ENCODE measurements around the gene THRB. TPM values are rescaled to one million over a fixed set of nuclear protein-coding genes. Genes with fewer than 3 reads are reported as not detected.
A peak's percentile ranks its signal among the peaks of the same experiment; 100 is the strongest.

THRB gene
- total and polyA plus RNA-seq, 4 experiments from 2014 or later = 0.03 TPM; not detected in 3

DNA sequence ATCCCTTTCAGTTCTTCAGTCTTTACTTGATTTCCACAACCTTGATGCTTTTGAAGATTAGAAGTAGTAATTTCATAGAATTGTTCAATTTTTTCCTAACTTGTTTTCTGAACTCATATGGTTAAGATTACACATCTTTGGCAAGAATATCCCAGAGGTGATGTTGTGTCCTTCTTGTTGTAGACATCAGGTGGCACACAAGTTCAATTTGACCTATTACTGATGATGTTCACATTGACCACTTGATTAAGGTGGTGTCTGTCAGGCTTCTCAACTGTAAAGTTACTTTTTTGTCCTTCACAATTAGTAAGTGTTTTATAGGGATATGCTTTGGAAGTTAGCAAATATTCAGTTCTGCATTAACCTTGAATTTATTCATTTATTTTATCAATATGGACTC lies 34.6 kb upstream of the THRB start:
- CTCF ChIA-PET (ENCODE audit: partially characterized antibody) = no interaction called here
- Mint-ChIP-seq H3K9me3 (peaks cover 0 to 14% (median 2%) of the 10 kb centered on the region in 8 donors), H3K4me3 (no peak overlapping the region), H3K27ac (no peak overlapping the region), H3K4me1 (no peaks in the 10 kb centered on the region), H3K36me3 (no peaks in the 10 kb centered on the region), H3K27me3 (peaks cover 0 to 2% of the 10 kb centered on the region in 2 donors)
- Histone ChIP-seq H3K4me1 (ENCODE audit: insufficient read depth, low read length) (no peaks in the 10 kb centered on the region), H3K27me3 (ENCODE audit: insufficient read depth, low read length) (no peaks in the 10 kb centered on the region), H3K27ac (ENCODE audit: low read depth, low read length) (no peak overlapping the region), H3K4me3 (ENCODE audit: low read length in 2 of 2) (no peak overlapping the region), H3K9me3 (ENCODE audit: control insufficient read depth in 1 of 2, low read length in 2 of 2) (no peaks in the 10 kb centered on the region), H3K36me3 (ENCODE audit: insufficient read depth, low read length) (no peaks in the 10 kb centered on the region)
- intact Hi-C loops (cut with micrococcal nuclease) = no loop called here
- POLR2A ChIA-PET (ENCODE audit: partially characterized antibody) = no interaction called here
- DNase-seq = no peak

- H3K4me1 Mint-ChIP-seq = no peaks in the 10 kb centered on the region
Measured at GRCh38 chr3:24526640-24527212, 32.1 kb upstream of the THRB start.

GRCh38 chr3:24525557-24525956 lies 30.9 kb upstream of the THRB start:
- Histone ChIP-seq H3K9me3 (ENCODE audit: control insufficient read depth in 1 of 2, low read length in 2 of 2) (no peaks in the 10 kb centered on the region), H3K4me3 (ENCODE audit: low read length in 2 of 2) (no peak overlapping the region), H3K4me1 (ENCODE audit: insufficient read depth, low read length) (no peaks in the 10 kb centered on the region), H3K36me3 (ENCODE audit: insufficient read depth, low read length) (no peaks in the 10 kb centered on the region), H3K27ac (ENCODE audit: low read depth, low read length) (no peak overlapping the region), H3K27me3 (ENCODE audit: insufficient read depth, low read length) (peaks cover 7% of the 10 kb centered on the region)
- ChIA-PET CTCF (ENCODE audit: partially characterized antibody) (no interaction called here), POLR2A (ENCODE audit: partially characterized antibody) (no interaction called here)
- intact Hi-C loops (cut with micrococcal nuclease) = no loop called here
- Mint-ChIP-seq H3K27ac (no peak overlapping the region), H3K4me3 (no peak overlapping the region), H3K27me3 (peaks cover 11 to 14% of the 10 kb centered on the region in 2 donors), H3K9me3 (peaks cover 0 to 11% (median 5%) of the 10 kb centered on the region in 8 donors), H3K4me1 (peaks cover 0 to 5% (median 2%) of the 10 kb centered on the region in 4 donors), H3K36me3 (no peaks in the 10 kb centered on the region)
- DNase-seq = no peak

More at GRCh38 chr3:24526640-24527212, 32.1 kb upstream of the THRB start:
- DNase-seq = no peak
- CTCF ChIA-PET (ENCODE audit: partially characterized antibody) = no interaction called here
- Histone ChIP-seq H3K4me3 (ENCODE audit: low read length in 2 of 2) (no peak overlapping the region), H3K27ac (ENCODE audit: low read depth, low read length) (no peak overlapping the region), H3K27me3 (ENCODE audit: insufficient read depth, low read length) (peaks cover 7% of the 10 kb centered on the region), H3K36me3 (ENCODE audit: insufficient read depth, low read length) (no peaks in the 10 kb centered on the region), H3K9me3 (ENCODE audit: control insufficient read depth in 1 of 2, low read length in 2 of 2) (no peaks in the 10 kb centered on the region), H3K4me1 (ENCODE audit: insufficient read depth, low read length) (no peaks in the 10 kb centered on the region)
- peaks cover 6 to 11% of the 10 kb centered on the region in 2 donors for H3K27me3 Mint-ChIP-seq
- H3K4me3 Mint-ChIP-seq = no peak overlapping the region
- H3K36me3 Mint-ChIP-seq = no peaks in the 10 kb centered on the region
- POLR2A ChIA-PET (ENCODE audit: partially characterized antibody) = no interaction called here
- intact Hi-C loops (cut with micrococcal nuclease) = no loop called here
- no peak overlapping the region for H3K27ac Mint-ChIP-seq
- H3K9me3 Mint-ChIP-seq = peaks cover 0 to 9% (median 7%) of the 10 kb centered on the region in 8 donors

GRCh38 chr3:24525022-24525421 lies 30.4 kb upstream of the THRB start:
- ChIA-PET POLR2A (ENCODE audit: partially characterized antibody) (no interaction called here), CTCF (ENCODE audit: partially characterized antibody) (no interaction called here)
- Mint-ChIP-seq H3K27ac (no peak overlapping the region), H3K36me3 (peaks cover 0 to 3% of the 10 kb centered on the region in 2 donors), H3K4me1 (peaks cover 0 to 5% (median 2%) of the 10 kb centered on the region in 4 donors), H3K9me3 (peaks cover 0 to 12% (median 5%) of the 10 kb centered on the region in 8 donors), H3K27me3 (peaks cover 15 to 18% of the 10 kb centered on the region in 2 donors), H3K4me3 (no peak overlapping the region)
- no peaks in the 10 kb centered on the region for H3K9me3 ChIP-seq (ENCODE audit: control insufficient read depth in 1 of 2, low read length in 2 of 2)
- intact Hi-C loops (cut with micrococcal nuclease) = no loop called here
- peaks cover 7% of the 10 kb centered on the region for H3K27me3 ChIP-seq (ENCODE audit: insufficient read depth, low read length)
- DNase-seq = no peak
- no peak overlapping the region for H3K27ac ChIP-seq (ENCODE audit: low read depth, low read length)
- no peaks in the 10 kb centered on the region for H3K36me3 ChIP-seq (ENCODE audit: insufficient read depth, low read length)
- no peaks in the 10 kb centered on the region for H3K4me1 ChIP-seq (ENCODE audit: insufficient read depth, low read length)
- no peak overlapping the region for H3K4me3 ChIP-seq (ENCODE audit: low read length in 2 of 2)

GRCh38 chr3:24523988-24524727 lies 29.5 kb upstream of the THRB start:
- peaks cover 18 to 20% of the 10 kb centered on the region in 2 donors for H3K27me3 Mint-ChIP-seq
- H3K4me1 ChIP-seq (ENCODE audit: insufficient read depth, low read length) = no peaks in the 10 kb centered on the region
- peaks cover 7% of the 10 kb centered on the region for H3K27me3 ChIP-seq (ENCODE audit: insufficient read depth, low read length)
- peak overlapping the region in 1 of 7 donors; percentile 74 for H3K27ac Mint-ChIP-seq
- H3K27ac ChIP-seq (ENCODE audit: low read depth, low read length) = no peak overlapping the region
- no peak overlapping the region for H3K4me3 ChIP-seq (ENCODE audit: low read length in 2 of 2)
- H3K36me3 ChIP-seq (ENCODE audit: insufficient read depth, low read length) = no peaks in the 10 kb centered on the region
- no peaks in the 10 kb centered on the region for H3K9me3 ChIP-seq (ENCODE audit: control insufficient read depth in 1 of 2, low read length in 2 of 2)
- intact Hi-C loops (cut with micrococcal nuclease) = no loop called here
- ChIA-PET POLR2A (ENCODE audit: partially characterized antibody) (no interaction called here), CTCF (ENCODE audit: partially characterized antibody) (no interaction called here)
- H3K4me3 Mint-ChIP-seq = no peak overlapping the region
- peaks cover 0 to 5% (median 2%) of the 10 kb centered on the region in 4 donors for H3K4me1 Mint-ChIP-seq
- peaks cover 0 to 13% (median 7%) of the 10 kb centered on the region in 8 donors for H3K9me3 Mint-ChIP-seq
- H3K36me3 Mint-ChIP-seq = peaks cover 0 to 3% of the 10 kb centered on the region in 2 donors
- DNase-seq = no peak

DNA sequence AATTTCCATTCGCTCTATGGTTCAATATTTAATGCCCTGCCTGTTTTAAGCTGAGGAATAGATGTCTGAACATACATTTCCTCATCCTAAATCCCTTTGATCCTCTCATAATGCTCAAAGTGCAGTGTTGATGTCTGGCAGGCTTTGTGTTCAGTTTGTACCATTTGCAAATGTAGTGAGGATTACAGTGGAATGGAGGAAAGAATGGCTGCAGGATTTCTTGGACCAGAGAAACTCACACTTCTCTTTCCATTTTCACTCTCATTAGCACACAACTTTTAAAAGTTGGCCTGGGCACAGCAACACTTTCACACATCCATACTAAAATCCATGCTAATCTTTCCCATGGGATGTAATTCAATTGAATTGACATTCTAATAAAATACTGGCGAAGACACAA lies 28.6 kb upstream of the THRB start:
- Histone ChIP-seq H3K36me3 (ENCODE audit: insufficient read depth, low read length) (no peaks in the 10 kb centered on the region), H3K27ac (ENCODE audit: low read depth, low read length) (no peak overlapping the region), H3K9me3 (ENCODE audit: control insufficient read depth in 1 of 2, low read length in 2 of 2) (no peaks in the 10 kb centered on the region), H3K4me3 (ENCODE audit: low read length in 2 of 2) (no peak overlapping the region), H3K27me3 (ENCODE audit: insufficient read depth, low read length) (peaks cover 7% of the 10 kb centered on the region), H3K4me1 (ENCODE audit: insufficient read depth, low read length) (no peaks in the 10 kb centered on the region)
- intact Hi-C loops (cut with micrococcal nuclease) = no loop called here
- peaks cover 0 to 12% (median 7%) of the 10 kb centered on the region in 8 donors for H3K9me3 Mint-ChIP-seq
- no peak for DNase-seq
- no peak overlapping the region for H3K4me3 Mint-ChIP-seq
- CTCF ChIA-PET (ENCODE audit: partially characterized antibody) = no interaction called here
- no peak overlapping the region for H3K27ac Mint-ChIP-seq
- H3K36me3 Mint-ChIP-seq = peaks cover 0 to 3% of the 10 kb centered on the region in 2 donors
- POLR2A ChIA-PET (ENCODE audit: partially characterized antibody) = no interaction called here
- H3K4me1 Mint-ChIP-seq = peaks cover 0 to 5% (median 2%) of the 10 kb centered on the region in 4 donors
- peaks cover 18 to 22% of the 10 kb centered on the region in 2 donors for H3K27me3 Mint-ChIP-seq

- Histone ChIP-seq H3K27me3 (ENCODE audit: insufficient read depth, low read length) (peaks cover 7% of the 10 kb centered on the region), H3K9me3 (ENCODE audit: control insufficient read depth in 1 of 2, low read length in 2 of 2) (no peaks in the 10 kb centered on the region), H3K4me1 (ENCODE audit: insufficient read depth, low read length) (no peaks in the 10 kb centered on the region), H3K4me3 (ENCODE audit: low read length in 2 of 2) (no peak overlapping the region), H3K36me3 (ENCODE audit: insufficient read depth, low read length) (no peaks in the 10 kb centered on the region), H3K27ac (ENCODE audit: low read depth, low read length) (no peak overlapping the region)
- Mint-ChIP-seq H3K27me3 (peaks cover 18 to 23% of the 10 kb centered on the region in 2 donors), H3K4me1 (peaks cover 0 to 5% (median 2%) of the 10 kb centered on the region in 4 donors), H3K27ac (no peak overlapping the region), H3K36me3 (peaks cover 0 to 3% of the 10 kb centered on the region in 2 donors), H3K4me3 (no peak overlapping the region), H3K9me3 (peaks cover 0 to 12% (median 7%) of the 10 kb centered on the region in 8 donors)
- no peak for DNase-seq
- ChIA-PET CTCF (ENCODE audit: partially characterized antibody) (no interaction called here), POLR2A (ENCODE audit: partially characterized antibody) (no interaction called here)
- intact Hi-C loops (cut with micrococcal nuclease) = no loop called here
Measured at GRCh38 chr3:24522146-24522579, 27.5 kb upstream of the THRB start.

Data from CD4-positive, alpha-beta memory T cell (primary cell).